GM19035 (cell line): ENCODE results near the gene IFIT1.
"Not testable (repeated sequence)": the region's sequence is repeated elsewhere in the genome, so short reads cannot be mapped to it uniquely, and the experiment has no call there.

ENCODE experiments used
- ATAC-seq: cut with Tn5 transposase; IDR thresholded peaks from one replicate; pipeline ENCODE4 v1.9.1; 2021; ENCODE audit not compliant: unreplicated experiment

The IFIT1 gene

GRCh38 chr10:89395141-89395540 is 2.7 kb downstream of the IFIT1 start:
- ATAC-seq = no peak

- ATAC-seq = no peak
These were observed 5.8 kb downstream of the IFIT1 start for GRCh38 chr10:89398003-89398749.

- ATAC-seq = no peak
These were observed 7.5 kb downstream of the IFIT1 start for GRCh38 chr10:89399956-89400355.

DNA sequence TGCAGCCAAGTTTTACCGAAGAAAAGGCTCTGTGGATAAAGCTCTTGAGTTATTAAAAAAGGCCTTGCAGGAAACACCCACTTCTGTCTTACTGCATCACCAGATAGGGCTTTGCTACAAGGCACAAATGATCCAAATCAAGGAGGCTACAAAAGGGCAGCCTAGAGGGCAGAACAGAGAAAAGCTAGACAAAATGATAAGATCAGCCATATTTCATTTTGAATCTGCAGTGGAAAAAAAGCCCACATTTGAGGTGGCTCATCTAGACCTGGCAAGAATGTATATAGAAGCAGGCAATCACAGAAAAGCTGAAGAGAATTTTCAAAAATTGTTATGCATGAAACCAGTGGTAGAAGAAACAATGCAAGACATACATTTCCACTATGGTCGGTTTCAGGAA is 10.6 kb downstream of the IFIT1 start:
- ATAC-seq = no peak

DNA sequence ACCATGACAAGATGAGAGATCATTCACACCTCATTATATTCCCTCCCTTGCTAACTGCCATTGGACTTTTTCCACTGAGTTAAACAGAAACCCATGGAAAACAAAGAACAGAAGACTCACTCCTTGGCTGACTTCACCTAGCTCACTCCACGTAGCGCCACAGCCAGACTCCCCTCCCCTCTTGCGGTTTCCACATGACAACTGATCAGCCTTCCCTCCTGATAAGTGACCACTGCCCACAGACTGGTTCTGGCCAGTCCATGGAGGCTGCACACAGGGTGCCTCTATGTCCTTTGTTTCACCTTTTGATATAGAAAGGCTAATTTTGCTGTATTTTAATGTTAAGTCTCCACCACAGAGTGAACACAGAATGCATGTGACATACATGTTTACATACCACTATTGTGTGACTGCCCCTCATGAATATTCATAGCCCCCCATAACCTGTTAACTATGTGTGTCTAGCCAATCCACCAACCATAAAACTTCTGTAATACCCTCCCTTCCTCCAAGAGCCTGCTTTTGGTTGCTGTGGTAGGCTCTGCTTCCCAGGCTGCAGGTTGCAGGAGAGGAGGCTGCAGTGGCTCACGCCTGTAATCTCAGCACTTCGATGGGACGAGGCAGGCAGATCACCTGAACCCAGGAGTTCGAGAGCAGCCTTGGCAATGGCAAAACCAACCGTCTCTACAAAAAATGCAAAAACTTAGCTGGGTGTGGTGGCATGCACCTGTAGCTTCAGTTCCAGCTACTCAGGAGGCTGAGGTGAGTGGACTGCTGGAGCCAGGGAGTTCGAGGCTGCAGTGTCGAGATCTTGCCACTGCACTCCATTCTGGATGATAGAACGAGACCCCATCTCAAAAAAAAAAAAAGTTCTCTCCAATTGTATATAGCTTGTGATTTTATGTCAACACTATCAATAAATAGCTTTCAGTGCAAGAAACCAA is 12.0 kb downstream of the IFIT1 start:
- no peak for ATAC-seq

GRCh38 chr10:89406178-89406577 is 13.8 kb downstream of the IFIT1 start:
- not testable (repeated sequence) for ATAC-seq

- ATAC-seq = not testable (repeated sequence)
These were observed 15.4 kb downstream of the IFIT1 start for GRCh38 chr10:89407792-89408191.

- not testable (repeated sequence) for ATAC-seq
These were observed 16.9 kb downstream of the IFIT1 start for GRCh38 chr10:89409282-89409681.

GRCh38 chr10:89410551-89410950 is 18.1 kb downstream of the IFIT1 start:
- not testable (repeated sequence) for ATAC-seq

- not testable (repeated sequence) for ATAC-seq
These were observed 18.7 kb downstream of the IFIT1 start for GRCh38 chr10:89411135-89411534.

DNA sequence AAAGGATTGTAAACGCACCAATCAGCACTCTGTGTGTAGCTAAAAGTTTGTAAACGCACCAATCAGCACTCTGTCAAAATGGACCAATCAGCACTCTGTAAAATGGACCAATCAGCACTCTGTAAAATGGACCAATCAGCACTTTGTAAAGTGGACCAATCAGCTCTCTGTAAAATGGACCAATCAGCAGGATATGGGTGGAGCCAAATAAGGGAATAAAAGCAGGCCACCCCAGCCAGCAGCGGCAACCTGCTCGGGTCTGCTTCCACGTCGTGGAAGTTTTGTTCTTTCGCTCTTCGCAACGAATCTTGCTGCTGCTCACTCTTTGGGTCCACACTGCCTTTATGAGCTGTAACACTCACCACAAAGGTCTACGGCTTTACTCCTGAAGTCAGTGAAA is 19.9 kb downstream of the IFIT1 start:
- not testable (repeated sequence) for ATAC-seq

DNA sequence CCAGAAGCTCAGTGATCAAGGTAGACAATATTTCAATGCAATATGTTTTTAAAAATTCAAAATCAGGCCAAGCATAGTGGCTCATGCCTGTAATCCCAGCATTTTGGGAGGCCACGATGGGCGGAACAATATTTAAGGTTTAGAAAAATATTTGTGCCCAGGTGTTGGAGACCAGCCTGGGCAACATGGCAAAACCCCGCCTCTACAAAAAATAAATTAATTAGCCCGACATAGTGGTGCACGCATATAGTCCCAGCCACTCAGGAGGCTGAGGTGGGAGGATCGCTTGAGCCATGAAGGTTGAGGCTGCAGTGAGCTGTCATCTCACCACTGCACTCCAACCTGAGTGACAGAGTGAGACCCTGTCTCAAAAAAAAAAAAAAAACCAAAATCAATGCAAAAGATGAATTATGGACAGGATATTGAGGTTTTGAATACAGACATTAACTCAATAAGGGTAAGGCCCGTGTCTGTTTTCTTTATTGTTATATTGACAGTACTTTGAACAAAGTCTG is 21.0 kb downstream of the IFIT1 start:
- ATAC-seq = no peak

DNA sequence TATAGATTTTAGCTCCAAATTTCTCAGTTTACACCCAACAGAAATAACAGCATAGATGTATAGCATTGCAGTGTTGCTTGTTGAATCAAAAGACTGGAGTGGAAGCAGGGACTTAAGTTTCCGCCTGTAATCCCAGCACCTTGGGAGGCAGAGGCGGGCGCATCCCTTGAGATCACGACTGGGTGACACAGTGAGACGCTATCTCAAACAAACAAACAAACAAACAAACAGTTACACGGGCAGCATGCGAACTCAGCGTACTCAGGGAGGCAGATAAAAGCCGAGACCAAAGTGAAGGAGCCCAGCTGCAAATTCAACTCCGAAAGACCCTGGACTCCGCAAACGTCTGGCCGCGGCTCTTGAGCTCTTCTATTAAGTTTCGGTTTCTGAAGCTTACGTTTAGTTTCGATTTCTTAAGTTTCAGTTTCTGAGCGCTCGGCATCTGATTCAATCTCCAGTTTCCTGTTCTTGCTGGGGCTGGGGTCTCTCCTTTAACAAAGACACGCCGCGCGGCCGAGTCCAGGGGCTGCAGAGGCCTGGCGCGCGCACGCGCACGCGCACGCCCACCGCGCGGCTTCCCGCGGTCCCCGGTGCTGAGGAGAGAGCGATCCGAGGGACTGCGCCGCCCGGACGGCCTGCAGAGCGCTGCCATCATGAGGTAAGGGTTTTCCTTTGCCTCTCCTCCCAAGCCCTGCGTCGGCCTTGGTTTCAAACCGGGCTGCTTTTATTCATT is 21.9 kb downstream of the IFIT1 start, which contains the start of gene IFIT5:
Gene IFIT5, plus strand, starts transcription at position 423 of the 733 bp plus-strand sequence. Its CDS starts 231 bp downstream, at position 654.
- peak; percentile 86 for ATAC-seq

DNA sequence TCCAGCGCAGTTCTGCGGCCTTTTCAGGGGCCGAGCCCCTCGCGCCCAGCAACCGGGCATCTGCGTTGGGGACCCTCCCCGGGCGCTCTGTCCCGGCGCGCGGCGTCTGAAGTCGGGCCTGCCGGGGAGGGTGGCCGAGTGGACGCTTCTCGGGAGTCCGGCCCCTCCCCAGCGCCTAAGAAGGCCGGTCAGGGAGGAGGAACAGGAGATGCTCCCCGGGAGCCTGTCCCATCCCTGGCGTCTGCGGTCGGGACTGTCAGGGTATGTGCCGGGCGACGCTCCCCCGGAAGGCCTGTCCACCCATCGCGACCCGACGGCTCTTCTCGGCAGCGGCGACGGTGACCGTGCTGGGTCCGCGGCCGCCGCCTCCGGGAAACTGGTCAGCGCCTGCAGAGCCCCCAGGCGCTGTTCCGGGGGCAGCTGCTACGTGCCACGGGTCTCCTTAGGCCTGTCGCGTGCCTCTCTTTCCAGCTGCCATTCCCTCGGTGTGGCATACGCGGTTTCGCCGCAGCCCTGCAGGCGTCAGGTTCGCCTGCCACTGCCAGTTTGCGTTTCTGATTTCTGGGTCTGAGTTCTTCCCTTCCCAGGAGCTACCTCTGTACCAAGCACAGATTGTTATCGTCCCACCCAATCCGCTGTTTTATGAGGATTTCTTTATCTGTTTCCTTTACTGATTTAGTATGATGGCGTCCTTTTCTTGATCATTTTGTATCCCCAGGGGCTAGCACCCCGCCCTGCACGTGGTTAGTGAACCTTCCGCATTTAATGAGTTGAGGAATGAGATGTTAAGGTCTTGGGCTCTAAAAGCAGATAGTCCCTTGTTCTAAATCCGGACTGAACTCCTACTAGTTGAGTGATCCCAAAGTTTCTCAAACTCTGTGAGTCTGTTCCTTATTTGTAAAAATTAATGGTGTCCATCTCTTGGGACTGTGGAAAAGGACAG is 22.7 kb downstream of the IFIT1 start:
- ATAC-seq = peak; percentile 34

- no peak for ATAC-seq
These were observed 24.0 kb downstream of the IFIT1 start for GRCh38 chr10:89416465-89416864.

GRCh38 chr10:89419548-89419947 is 27.1 kb downstream of the IFIT1 start:
- no peak for ATAC-seq

DNA sequence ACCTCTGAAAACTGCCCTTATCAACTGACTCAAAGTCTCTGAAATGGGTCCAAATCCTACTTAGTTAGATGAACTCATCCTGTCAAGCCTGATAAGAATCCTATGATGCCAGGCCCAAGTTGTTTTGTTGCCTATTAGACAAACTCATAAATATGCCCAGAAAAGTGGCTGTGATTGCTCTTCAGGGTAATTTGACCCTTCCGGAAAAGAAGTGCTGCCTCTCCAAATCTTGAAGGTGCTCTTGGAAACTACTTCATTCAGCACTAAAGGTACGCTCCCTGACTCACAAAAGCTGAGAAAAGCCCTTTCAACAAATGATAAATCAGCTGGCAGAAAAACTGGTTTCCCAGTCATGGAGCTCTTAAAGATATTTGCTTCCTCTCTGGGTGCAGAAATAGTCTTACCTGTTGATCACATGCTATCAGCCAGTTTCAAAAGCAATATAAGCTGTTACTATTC is 28.6 kb downstream of the IFIT1 start:
- ATAC-seq = no peak

GRCh38 chr10:89425000-89425399 is 32.6 kb downstream of the IFIT1 start:
- ATAC-seq = no peak

- ATAC-seq = peak; percentile 69
These were observed 33.9 kb downstream of the IFIT1 start for GRCh38 chr10:89426230-89426868.
